ENCODE measurements around the gene NKAIN2.

The NKAIN2 gene

DNA sequence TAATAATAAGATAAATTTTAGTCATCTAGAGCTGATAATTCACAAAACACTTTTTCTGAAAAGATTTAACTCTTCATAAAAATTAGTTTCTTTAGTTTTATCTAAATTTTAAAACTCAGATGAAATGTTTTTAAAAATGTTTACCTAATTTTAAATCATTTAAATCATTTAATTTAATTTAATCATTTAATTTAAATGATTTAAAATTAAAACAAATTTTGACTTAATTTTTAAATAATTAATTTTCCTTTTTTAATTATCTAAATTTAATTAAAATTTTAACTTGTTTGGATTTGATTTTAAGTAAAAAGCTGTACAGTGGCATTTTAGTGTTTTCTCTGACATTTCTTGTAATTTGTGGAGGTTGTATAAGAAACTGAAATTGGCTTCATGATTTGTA lies 1026.8 kb downstream of the NKAIN2 start:
- DNase-seq (ENCODE audit: low spot score) = no peak

DNA sequence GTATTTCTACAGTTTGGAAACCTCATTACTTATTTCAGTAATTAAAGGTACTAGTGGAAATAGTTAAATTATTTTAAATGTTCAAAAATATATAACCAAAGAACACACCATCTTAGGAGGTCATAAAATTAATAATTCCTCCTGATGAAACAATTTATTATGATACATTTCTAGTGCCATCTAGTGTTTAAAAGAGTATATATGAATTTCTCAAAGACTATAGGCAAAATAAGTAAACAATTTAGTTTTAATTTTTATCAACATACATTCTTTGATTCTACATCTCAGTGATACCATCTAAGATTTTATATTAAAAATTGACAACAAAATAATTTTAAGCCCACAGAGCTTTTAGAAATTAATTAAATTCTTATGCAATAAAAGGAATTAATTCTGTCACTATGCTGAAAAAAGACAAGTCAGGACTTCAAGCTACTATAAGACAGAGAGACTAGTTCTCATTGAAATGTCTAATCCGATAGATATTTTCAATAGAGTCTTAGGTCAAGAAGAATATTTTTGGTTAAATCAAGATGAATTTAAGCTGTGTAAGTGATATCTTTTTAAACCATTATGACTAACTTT lies 1050.8 kb downstream of the NKAIN2 start:
- DNase-seq (ENCODE audit: low spot score) = peak; percentile 9

GRCh38 chr6:124857746-124858145 lies 1054.1 kb downstream of the NKAIN2 start:
- no peak for DNase-seq (ENCODE audit: low spot score)

DNA sequence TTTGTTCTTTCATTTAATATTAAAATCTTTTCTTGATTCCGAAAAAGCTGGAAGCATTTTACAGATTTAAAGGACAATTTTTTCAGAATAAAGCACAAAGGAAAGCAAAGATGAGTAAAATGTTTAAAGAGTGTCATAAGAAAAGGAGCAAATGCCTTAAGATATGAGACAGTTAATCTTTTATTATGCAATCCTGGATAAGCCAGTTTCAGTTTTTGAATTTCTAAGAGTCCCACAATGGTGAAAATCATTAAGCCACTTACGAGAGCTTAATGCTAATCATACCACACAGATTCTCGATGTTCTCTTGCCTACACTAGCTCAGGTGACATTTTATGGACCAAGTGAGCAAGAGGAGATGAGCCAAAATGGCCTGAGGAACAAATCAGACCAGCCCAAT lies 1054.9 kb downstream of the NKAIN2 start:
- DNase-seq (ENCODE audit: low spot score) = no peak

- no peak for DNase-seq (ENCODE audit: low spot score)
These were observed 1055.7 kb downstream of the NKAIN2 start for GRCh38 chr6:124859366-124859765.

DNA sequence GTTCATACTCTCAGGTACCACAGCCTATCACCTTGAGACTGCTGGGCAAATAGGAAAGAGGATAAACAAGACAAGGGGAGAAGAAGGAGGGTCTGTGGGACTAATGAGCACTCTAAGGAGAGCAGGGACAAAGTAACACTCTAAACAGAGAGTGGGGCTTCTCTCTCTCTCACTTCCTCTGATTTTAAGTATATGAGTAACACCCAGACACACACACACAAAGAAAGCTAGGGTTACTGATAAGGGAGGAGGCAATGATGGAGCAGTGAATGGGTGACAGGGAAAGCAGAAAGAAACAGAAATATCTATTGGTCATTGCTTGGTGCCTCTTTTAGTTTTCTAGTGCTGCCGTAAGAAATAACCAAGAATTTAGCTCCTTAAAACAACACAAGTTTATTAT lies 1062.4 kb downstream of the NKAIN2 start:
- DNase-seq (ENCODE audit: low spot score) = no peak

GRCh38 chr6:124867121-124867520 lies 1063.5 kb downstream of the NKAIN2 start:
- no peak for DNase-seq (ENCODE audit: low spot score)

DNA sequence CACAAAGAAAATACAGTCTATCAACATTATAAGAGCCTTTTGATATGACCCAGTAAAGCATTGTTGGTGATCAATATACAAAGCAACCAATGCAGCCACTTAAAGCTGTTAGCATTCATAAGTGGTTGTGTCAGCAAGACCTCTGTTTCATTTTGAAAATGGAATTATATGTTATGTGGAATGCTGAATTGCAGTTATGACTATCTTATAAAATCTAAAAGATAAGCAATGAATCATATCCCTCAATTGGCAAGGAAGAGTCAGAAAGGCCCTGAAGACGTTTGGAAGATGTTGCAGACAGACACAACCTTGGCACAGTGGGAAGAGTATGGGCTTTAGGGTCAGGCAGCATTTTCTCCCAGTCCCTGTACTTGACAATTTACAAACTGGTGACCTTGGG lies 1064.8 kb downstream of the NKAIN2 start:
- DNase-seq (ENCODE audit: low spot score) = no peak

DNA sequence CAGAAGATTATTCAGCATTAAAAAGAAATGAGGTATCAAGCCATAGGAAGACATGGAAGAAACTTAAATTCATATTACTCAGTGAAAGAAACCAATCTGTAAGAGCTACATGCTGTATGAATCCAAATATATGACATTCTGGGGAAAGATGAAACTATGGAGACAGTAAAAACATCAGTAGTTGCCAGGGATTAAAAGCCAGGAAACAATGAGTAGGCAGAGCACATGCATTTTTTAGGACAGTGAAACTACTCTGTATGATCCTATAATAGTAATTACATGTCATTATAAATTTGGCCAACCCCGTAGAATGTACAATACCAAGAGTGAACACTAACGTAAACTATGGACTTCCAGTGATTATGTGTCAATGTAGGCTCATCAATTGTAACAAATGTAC lies 1065.8 kb downstream of the NKAIN2 start:
- no peak for DNase-seq (ENCODE audit: low spot score)

- peak; percentile 50 for DNase-seq (ENCODE audit: low spot score)
These were observed 1067.2 kb downstream of the NKAIN2 start for GRCh38 chr6:124870611-124871459.

DNA sequence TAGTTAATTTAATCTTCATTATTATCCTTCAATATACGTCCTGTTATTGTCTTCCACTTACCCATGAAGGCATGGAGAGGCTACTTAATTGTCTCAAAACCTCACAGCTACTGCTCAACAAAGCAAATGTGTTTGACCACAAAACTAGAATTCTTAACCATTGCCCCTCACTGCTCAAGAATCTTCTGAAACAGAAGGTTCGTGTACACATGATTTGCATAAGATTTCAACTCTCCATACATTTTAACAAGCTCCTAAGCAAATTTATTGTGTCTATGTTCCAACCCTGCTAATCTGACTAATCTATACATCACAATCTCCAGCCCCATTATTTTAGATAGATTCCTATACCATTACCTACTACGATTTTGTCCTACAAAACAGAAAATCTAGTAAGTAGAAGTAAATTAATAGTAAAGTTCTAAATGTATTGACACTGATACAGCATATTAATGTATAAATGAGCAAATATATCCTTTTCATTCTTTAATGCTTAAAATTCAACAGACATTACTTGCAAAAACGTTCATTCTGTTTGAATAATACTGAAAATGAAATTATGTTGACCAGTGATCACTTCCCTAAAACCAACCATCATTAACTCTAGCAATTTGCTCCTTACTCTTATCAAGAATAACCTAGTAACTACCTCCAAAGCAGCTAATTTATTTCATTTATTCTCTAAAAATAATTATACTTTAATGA lies 1068.8 kb downstream of the NKAIN2 start:
- DNase-seq (ENCODE audit: low spot score) = no peak

GRCh38 chr6:124873066-124873410 lies 1069.4 kb downstream of the NKAIN2 start:
- no peak for DNase-seq (ENCODE audit: low spot score)

Measured in GM03348 (cell line).